ENCODE measurements around the gene RAMACL.

DNA sequence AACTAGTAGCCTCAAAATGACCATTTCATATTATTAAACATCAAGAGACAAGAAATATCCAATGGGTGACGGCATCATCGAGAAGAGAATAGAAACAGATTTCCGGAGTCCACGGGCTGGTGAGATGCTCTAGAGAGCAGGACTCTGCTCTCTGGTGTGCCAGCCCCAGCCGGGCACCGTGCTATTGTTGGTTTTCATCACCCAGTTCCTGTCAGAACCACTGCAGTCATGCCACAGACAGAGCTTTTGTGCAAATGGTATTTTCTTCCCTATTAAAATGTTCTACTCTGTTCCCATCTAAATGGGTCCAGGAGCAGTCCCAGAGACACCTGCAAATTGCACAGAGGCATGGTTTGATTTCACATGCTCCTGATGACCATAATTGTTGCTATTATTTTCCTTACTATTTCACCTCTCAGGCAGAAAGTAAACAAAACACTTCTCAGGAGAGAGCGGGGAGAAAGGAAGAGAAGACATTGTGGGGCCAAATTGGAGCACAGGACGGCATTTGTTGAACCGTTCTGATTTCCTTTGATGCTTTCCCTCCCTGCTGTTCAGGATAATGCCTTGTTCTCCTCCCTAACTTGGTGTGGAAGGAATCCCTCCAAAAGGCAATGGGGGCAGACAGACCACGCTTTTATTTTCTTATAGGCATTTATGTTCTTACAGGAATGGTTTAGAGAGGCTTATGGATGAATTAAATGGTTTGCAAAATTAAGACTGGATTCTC, 11.4 kb upstream of the RAMACL start:
- TF ChIP-seq, protein P1, sequence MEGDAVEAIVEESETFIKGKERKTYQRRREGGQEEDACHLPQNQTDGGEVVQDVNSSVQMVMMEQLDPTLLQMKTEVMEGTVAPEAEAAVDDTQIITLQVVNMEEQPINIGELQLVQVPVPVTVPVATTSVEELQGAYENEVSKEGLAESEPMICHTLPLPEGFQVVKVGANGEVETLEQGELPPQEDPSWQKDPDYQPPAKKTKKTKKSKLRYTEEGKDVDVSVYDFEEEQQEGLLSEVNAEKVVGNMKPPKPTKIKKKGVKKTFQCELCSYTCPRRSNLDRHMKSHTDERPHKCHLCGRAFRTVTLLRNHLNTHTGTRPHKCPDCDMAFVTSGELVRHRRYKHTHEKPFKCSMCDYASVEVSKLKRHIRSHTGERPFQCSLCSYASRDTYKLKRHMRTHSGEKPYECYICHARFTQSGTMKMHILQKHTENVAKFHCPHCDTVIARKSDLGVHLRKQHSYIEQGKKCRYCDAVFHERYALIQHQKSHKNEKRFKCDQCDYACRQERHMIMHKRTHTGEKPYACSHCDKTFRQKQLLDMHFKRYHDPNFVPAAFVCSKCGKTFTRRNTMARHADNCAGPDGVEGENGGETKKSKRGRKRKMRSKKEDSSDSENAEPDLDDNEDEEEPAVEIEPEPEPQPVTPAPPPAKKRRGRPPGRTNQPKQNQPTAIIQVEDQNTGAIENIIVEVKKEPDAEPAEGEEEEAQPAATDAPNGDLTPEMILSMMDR (IDR thresholded peaks at IDR 0.05; ENCODE audit: insufficient read depth, low read depth, low read length), result no peak
- TF ChIP-seq EZH2 (IDR thresholded peaks at IDR 0.05; ENCODE audit: insufficient read depth, low read length), result no peak

All from astrocyte (in vitro differentiated cells and primary cell).